ENCODE results near the gene FAM50A. TPM values are rescaled to one million over a fixed set of nuclear protein-coding genes. Genes with fewer than 3 reads are reported as not detected.

Gene FAM50A
- total and polyA plus RNA-seq, 2 of the 4 experiments (the other 2 are of a cell fraction): 46.4 to 119 TPM

GRCh38 chrX:154433605-154434004, 10.3 kb upstream of the FAM50A start:
- Histone ChIP-seq H3K4me1 (ENCODE audit: control insufficient read depth, insufficient read depth, low read length) (peaks cover 5% of the 10 kb centered on the region), H3K36me3 (ENCODE audit: control insufficient read depth, insufficient read depth, low read length) (peaks cover 32% of the 10 kb centered on the region), H2BK5ac (ENCODE audit: low read depth, low read length, poor library complexity, severe bottlenecking) (no peak overlapping the region), H2AK9ac (replicated peaks; ENCODE audit: low read depth, low read length, poor library complexity) (peak overlapping the region; percentile 63), H3K4me3 (ENCODE audit: insufficient read depth, low read depth, low read length) (no peak overlapping the region), H3K4ac (ENCODE audit: low read depth, low read length) (no peak overlapping the region), H3K9me1 (ENCODE audit: insufficient read depth, low read length) (0 out of 2 replicates have a peak, but pooled peaks cover 3% of the 10 kb centered on the region), H3K27me3 (ENCODE audit: control insufficient read depth, insufficient read depth, low read length) (no peaks in the 10 kb centered on the region), H3K9ac (ENCODE audit: low read depth, low read length) (no peak overlapping the region), H3K14ac (replicated peaks; ENCODE audit: low read depth, low read length) (no peak overlapping the region), H2AK5ac (ENCODE audit: low read depth, low read length) (no peak overlapping the region), H4K5ac (ENCODE audit: low read depth, low read length) (no peak overlapping the region), H2AFZ (replicated peaks; ENCODE audit: low read length, poor library complexity) (no peak overlapping the region), H4K20me1 (ENCODE audit: insufficient read depth, low read length) (peaks cover 15% of the 10 kb centered on the region), H2BK20ac (ENCODE audit: low read depth, low read length) (no peak overlapping the region), H3K56ac (ENCODE audit: extremely low read depth, insufficient read depth, low read length) (no peak overlapping the region), H4K8ac (ENCODE audit: low read depth in 2 of 2, low read length in 2 of 2) (no peak overlapping the region), H2BK120ac (ENCODE audit: low read depth, low read length) (no peak overlapping the region), H3K79me1 (ENCODE audit: low read depth in 1 of 2, low read length in 2 of 2) (peaks cover 4 to 26% of the 10 kb centered on the region in 2 experiments; a peak in 3 of 4 replicates), H3K9me3 (ENCODE audit: control insufficient read depth, insufficient read depth, low read length) (no peaks in the 10 kb centered on the region), H2BK15ac (ENCODE audit: low read depth, low read length) (no peak overlapping the region), H4K91ac (ENCODE audit: insufficient read depth, low read depth, low read length) (no peak overlapping the region), H3K4me2 (ENCODE audit: low read depth, low read length) (no peak overlapping the region), H3K18ac (ENCODE audit: low read depth, low read length) (no peak overlapping the region), H3K27ac (ENCODE audit: insufficient read depth, low read length) (no peak overlapping the region), H3K23ac (ENCODE audit: low read depth, low read length) (no peak overlapping the region)
- intact Hi-C loops (cut with micrococcal nuclease): no loop called here
- in situ Hi-C loops (cut with MboI; ENCODE audit: low sequenced_read_pairs): no loop called here
- WGBS, 2 experiments (ENCODE audit: extremely low coverage in 2 of 2, insufficient read length in 1 of 2): 50% methylated on average over 2 of the region's 7 CpGs; no CpG with 5 or more reads in 1 of the 2 experiments
- ChIA-PET POLR2A (ENCODE audit: unreplicated experiment) (no interaction called here), CTCF (no interaction called here)
- no TSS peak for BruUV-seq (replicated peaks)
- no peak for TF ChIP-seq CTCF (conservative IDR thresholded peaks at IDR 0.05; ENCODE audit: low read depth, low read length)
- TF ChIP-seq RCOR1 (IDR thresholded peaks at IDR 0.05; ENCODE audit: insufficient replicate concordance, low read length): no peak
- no peak for TF ChIP-seq MAFK (IDR thresholded peaks at IDR 0.05; ENCODE audit: low read depth, low read length)
- TF ChIP-seq MXI1 (IDR thresholded peaks at IDR 0.05; ENCODE audit: borderline replicate concordance, low read depth, low read length): no peak
- no peak for TF ChIP-seq ELK1 (IDR thresholded peaks at IDR 0.05; ENCODE audit: borderline replicate concordance, low read depth, low read length)
- no peak for TF ChIP-seq RFX5 (IDR thresholded peaks at IDR 0.05; ENCODE audit: low read depth, low read length)
- TF ChIP-seq CHD1 (IDR thresholded peaks at IDR 0.05; ENCODE audit: low read depth, low read length): no peak
- DNase-seq (no peak), ATAC-seq (ENCODE audit: low read depth) (no peak)
- dilution Hi-C loops (cut with HindIII; ENCODE audit: low sequenced_read_pairs, unreplicated experiment): no loop called here
